ENCODE measurements around the gene LLGL1. TPM values are rescaled to one million over a fixed set of nuclear protein-coding genes. Genes with fewer than 3 reads are reported as not detected.

The LLGL1 gene
- total RNA-seq, 2 donors from 2014 or later: 17.7 to 33.5 TPM

GRCh38 chr17:18233803-18234518 lies 8.5 kb downstream of the LLGL1 start:
- H3K27ac ChIP-seq: no peak overlapping the region
- no peak overlapping the region for H3K4me3 ChIP-seq
- H3K9me3 ChIP-seq: no peaks in the 10 kb centered on the region
- WGBS: 93% methylated on average over 22 of the region's 22 CpGs
- no peaks in the 10 kb centered on the region for H3K36me3 ChIP-seq
- no peak for TF ChIP-seq POLR2AphosphoS5 (IDR thresholded peaks at IDR 0.05)
- no peak for TF ChIP-seq POLR2A (IDR thresholded peaks at IDR 0.05)
- TF ChIP-seq CTCF (IDR thresholded peaks at IDR 0.05): no peak
- H3K27me3 ChIP-seq (replicated peaks; ENCODE audit: insufficient read depth): no peaks in the 10 kb centered on the region
- no peak for DNase-seq (ENCODE audit: low spot score)
- no peaks in the 10 kb centered on the region for H3K4me1 ChIP-seq (replicated peaks)
- intact Hi-C loops (cut with DNase I): no loop called here

DNA sequence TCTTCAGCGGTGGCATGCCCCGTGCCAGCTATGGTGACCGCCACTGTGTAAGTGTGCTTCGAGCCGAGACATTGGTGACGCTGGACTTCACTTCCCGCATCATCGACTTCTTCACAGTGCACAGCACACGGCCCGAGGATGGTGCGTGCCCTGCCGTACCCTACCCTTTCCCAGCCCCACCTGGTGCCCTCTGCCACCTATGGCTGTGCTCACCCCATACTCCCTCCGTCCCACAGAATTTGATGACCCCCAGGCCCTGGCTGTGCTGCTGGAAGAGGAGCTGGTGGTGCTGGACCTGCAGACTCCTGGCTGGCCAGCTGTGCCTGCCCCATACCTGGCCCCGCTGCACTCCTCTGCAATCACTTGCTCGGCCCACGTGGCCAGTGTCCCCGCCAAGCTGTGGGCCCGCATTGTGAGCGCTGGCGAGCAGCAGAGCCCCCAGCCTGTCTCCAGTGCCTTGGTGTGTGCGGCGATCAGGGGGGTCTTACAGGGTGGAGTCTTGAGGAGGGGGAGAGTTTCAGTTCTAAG lies 9.5 kb downstream of the LLGL1 start:
- Histone ChIP-seq H3K4me1 (replicated peaks) (no peaks in the 10 kb centered on the region), H3K27me3 (replicated peaks; ENCODE audit: insufficient read depth) (no peaks in the 10 kb centered on the region), H3K9me3 (no peaks in the 10 kb centered on the region), H3K27ac (no peak overlapping the region), H3K36me3 (no peaks in the 10 kb centered on the region), H3K4me3 (no peak overlapping the region)
- no peak for DNase-seq (ENCODE audit: low spot score)
- intact Hi-C loops (cut with DNase I): no loop called here
- TF ChIP-seq POLR2A (IDR thresholded peaks at IDR 0.05) (no peak), CTCF (IDR thresholded peaks at IDR 0.05) (no peak), POLR2AphosphoS5 (IDR thresholded peaks at IDR 0.05) (no peak)
- WGBS: 97% methylated on average over 18 of the region's 22 CpGs

- TF ChIP-seq POLR2A (IDR thresholded peaks at IDR 0.05) (peak; percentile 23), CTCF (IDR thresholded peaks at IDR 0.05) (no peak)
- Histone ChIP-seq H3K27ac (no peak overlapping the region), H3K4me3 (no peak overlapping the region), H3K36me3 (no peaks in the 10 kb centered on the region), H3K9me3 (no peaks in the 10 kb centered on the region), H3K27me3 (replicated peaks; ENCODE audit: insufficient read depth) (no peaks in the 10 kb centered on the region), H3K4me1 (replicated peaks) (no peaks in the 10 kb centered on the region)
- intact Hi-C loops (cut with DNase I): no loop called here
- no peak for DNase-seq (ENCODE audit: low spot score)
- 59% methylated on average over 14 of the region's 14 CpGs for WGBS
Observed at GRCh38 chr17:18235743-18236256, 10.4 kb downstream of the LLGL1 start.

- Histone ChIP-seq H3K36me3 (no peaks in the 10 kb centered on the region), H3K27me3 (replicated peaks; ENCODE audit: insufficient read depth) (no peaks in the 10 kb centered on the region), H3K9me3 (no peaks in the 10 kb centered on the region), H3K27ac (no peak overlapping the region), H3K4me3 (no peak overlapping the region), H3K4me1 (replicated peaks) (no peaks in the 10 kb centered on the region)
- intact Hi-C loops (cut with DNase I): no loop called here
- WGBS: 89% methylated on average over 18 of the region's 18 CpGs
- DNase-seq (ENCODE audit: low spot score): no peak
- TF ChIP-seq CTCF (IDR thresholded peaks at IDR 0.05) (no peak), POLR2A (IDR thresholded peaks at IDR 0.05) (no peak)
Observed at GRCh38 chr17:18236494-18236893, 11.1 kb downstream of the LLGL1 start.

GRCh38 chr17:18237461-18237860 lies 12.0 kb downstream of the LLGL1 start:
- H3K9me3 ChIP-seq: no peaks in the 10 kb centered on the region
- intact Hi-C loops (cut with DNase I): no loop called here
- no peak overlapping the region for H3K27ac ChIP-seq
- H3K27me3 ChIP-seq (replicated peaks; ENCODE audit: insufficient read depth): no peaks in the 10 kb centered on the region
- H3K4me1 ChIP-seq (replicated peaks): no peaks in the 10 kb centered on the region
- no peak for DNase-seq (ENCODE audit: low spot score)
- TF ChIP-seq POLR2AphosphoS5 (IDR thresholded peaks at IDR 0.05): no peak
- no peak for TF ChIP-seq POLR2A (IDR thresholded peaks at IDR 0.05)
- TF ChIP-seq CTCF (IDR thresholded peaks at IDR 0.05): no peak
- no peak overlapping the region for H3K4me3 ChIP-seq
- H3K36me3 ChIP-seq: no peaks in the 10 kb centered on the region
- 85% methylated on average over 20 of the region's 20 CpGs for WGBS

Data from prostate gland (tissue), 2 donors.